Stimulated activated CD8-positive, alpha-beta memory T cell treated with anti-CD3 and anti-CD28 coated beads, Interleukin-12 subunit alpha, Interleukin-12 subunit beta, amount 100 ng/mL, for 24 hours (primary cell): ENCODE measurements around the gene CRHR1.
"Not testable (repeated sequence)": the region's sequence is repeated elsewhere in the genome, so short reads cannot be mapped to it uniquely, and the experiment has no call there.

Experiments used
- DNase-seq: peaks from one replicate; pipeline ENCODE4 v3.0.0-alpha.2; 2020; ENCODE audit errors: extremely low read depth

The CRHR1 gene

GRCh38 chr17:45845376-45846185 lies 61.5 kb downstream of the CRHR1 start:
- DNase-seq: no peak

DNA sequence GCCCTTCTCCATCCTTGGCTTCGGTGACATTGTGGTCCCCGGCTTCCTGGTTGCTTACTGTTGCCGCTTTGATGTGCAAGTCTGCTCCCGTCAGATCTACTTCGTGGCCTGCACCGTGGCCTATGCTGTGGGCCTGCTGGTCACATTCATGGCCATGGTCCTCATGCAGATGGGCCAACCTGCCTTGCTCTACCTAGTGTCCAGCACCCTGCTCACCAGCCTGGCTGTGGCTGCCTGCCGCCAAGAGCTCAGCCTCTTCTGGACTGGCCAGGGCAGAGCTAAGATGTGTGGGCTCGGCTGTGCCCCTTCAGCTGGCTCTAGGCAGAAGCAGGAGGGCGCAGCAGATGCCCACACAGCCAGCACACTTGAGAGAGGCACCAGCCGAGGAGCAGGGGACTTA lies 62.1 kb downstream of the CRHR1 start:
- DNase-seq: no peak

DNA sequence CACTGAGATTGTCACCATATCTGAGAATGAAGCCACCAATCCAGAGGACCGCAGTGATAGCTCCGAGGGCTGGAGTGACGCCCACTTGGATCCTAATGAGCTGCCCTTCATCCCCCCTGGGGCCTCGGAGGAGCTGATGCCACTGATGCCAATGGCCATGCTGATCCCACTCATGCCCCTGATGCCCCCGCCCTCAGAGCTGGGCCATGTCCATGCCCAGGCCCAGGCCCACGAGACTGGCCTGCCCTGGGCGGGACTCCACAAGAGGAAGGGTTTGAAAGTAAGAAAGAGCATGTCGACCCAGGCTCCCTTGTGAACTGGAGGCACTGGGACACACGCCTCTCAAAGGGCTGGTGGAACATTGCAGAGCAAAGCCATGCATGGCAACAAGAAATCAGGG lies 62.5 kb downstream of the CRHR1 start:
- DNase-seq: no peak

DNA sequence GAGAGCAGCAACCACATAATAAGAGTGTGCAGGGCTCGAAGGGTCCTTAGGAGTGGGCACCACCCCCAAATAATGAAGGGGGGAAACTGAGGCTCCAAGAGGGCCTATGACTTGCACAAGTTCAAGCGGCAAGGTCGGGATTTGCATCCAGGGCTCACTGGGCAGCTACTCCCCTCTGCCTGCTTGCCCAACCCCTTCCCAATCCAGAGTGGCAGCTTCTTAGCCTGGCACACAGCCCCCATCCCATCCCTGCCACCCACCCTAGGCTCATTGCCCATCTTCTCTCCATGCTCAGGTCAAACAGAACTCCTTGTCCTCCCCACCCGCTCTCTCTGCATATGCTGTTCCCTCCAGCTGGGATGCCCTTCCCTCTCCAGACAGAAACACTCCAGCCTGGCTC lies 63.0 kb downstream of the CRHR1 start:
- DNase-seq: no peak

- DNase-seq: no peak
These were observed 63.6 kb downstream of the CRHR1 start for GRCh38 chr17:45847747-45848146.

- DNase-seq: no peak
These were observed 64.3 kb downstream of the CRHR1 start for GRCh38 chr17:45848405-45848804.

- DNase-seq: no peak
These were observed 64.9 kb downstream of the CRHR1 start for GRCh38 chr17:45848868-45849535.

GRCh38 chr17:45849536-45849990 lies 65.4 kb downstream of the CRHR1 start:
- no peak for DNase-seq

GRCh38 chr17:45850011-45850410 lies 65.9 kb downstream of the CRHR1 start:
- DNase-seq: no peak

DNA sequence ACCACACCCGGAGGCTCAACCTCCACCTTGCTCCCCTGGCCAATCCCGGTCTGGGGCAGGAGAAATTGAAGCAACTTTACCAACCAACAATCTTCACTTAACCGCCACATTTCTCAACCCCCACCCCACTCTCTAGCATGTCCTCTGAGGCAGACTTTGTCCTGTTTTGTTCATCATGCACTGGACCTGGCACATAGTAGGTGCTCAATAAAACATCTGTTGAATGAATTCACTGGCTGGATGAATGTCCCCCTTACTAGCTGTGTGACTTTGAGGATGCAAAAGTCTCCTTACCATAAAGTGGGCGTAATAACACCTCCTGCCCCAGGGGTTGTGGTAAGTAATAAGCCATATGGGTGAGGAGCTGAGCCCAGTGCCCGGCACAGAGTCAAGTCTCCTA lies 66.3 kb downstream of the CRHR1 start:
- no peak for DNase-seq

- DNase-seq: no peak
These were observed 66.9 kb downstream of the CRHR1 start for GRCh38 chr17:45851022-45851421.

DNA sequence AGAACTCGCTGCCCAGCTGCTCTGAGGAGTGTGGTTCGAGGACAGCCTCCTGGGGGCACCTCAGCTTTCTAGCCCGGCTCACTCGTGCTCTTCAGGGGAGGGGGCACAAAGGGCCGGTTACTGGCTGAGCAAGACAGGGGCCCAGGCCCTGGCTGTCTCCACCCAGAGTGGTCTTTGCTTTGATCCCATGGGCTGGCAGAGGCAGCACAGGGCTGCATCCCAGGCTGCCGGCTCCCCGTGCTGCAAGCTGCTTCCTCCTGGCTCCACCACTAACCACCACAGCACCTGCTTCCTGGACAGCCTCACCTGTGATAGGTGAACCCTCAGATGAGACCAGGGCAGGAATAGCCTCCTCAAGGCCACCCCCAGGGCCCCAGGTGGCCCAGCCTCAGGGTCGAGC lies 67.3 kb downstream of the CRHR1 start:
- no peak for DNase-seq

DNA sequence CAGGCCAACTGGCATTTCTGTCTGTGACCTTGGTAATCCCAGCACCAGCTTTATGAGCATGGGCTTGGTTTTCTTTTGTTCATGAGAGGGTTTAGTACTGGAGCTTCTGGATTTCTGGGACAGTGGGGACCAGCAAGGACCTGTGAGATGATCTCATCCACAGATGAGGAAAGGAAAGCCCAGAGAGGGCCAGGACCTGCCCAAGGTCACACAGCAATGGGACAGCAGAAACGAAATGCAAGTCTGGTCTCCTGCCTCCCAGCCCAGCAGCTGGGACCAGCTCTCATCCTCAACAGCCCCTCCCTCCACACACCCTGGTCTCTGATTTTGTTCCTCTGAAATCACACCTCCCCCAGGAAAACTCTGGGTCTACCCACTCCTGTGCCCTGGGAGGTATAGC lies 67.8 kb downstream of the CRHR1 start:
- no peak for DNase-seq

GRCh38 chr17:45852535-45853297 lies 68.6 kb downstream of the CRHR1 start:
- DNase-seq: no peak

- DNase-seq: no peak
These were observed 70.1 kb downstream of the CRHR1 start for GRCh38 chr17:45854209-45854608.

- DNase-seq: no peak
These were observed 71.7 kb downstream of the CRHR1 start for GRCh38 chr17:45855691-45856336.

DNA sequence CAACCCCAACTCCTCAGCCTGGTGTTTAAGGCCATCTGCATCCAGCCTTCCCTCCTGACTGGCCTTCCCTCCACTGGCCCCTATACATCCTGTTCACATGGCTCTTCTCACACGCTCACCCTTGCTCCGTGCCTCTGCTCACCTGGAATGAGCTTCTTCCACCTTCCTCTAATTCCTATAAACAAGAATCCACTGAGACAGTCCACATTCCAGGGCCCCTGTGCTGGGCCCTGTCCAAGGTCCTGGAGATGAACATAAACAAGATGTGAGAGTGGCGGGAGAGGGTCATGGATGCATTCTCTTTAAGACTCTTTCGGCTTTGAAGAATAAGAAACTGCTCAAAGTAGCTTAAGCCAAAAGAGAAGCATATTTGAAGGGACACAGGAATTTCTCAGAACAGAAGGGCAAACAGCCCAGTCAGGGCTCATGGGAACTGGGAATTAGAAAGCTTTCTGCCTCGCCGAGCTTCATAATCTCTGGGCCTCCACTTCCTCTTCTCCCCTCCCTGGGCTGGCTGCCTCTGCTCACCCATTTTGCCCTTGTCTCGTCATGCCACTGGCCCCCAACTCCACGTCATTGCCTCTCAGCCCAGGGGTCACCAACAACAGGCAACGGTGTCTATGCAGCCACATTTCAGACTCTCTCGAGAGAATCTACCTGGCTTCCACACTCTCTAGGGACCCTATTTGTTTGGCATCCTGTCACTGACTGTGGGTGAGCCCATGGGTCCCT lies 74.0 kb downstream of the CRHR1 start:
- DNase-seq: no peak

DNA sequence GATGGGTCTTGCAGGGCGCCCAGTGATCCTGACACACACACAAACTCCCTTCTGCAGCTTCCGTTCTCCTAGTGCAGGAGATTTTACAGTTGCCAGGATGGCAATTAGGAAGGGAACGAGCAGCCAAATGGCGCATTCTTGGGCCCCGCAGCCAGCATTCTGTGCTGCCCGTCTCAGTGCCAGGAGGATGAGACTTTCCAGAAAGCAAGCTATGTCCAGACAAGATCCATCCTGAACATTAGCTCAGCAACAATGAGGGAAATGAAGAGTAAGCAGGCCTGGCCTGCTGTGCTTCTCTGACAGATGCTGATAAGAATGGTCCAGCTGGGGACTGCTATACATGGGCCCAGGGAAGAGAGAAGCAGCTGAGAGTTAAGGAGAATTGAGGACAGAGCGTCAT lies 77.0 kb downstream of the CRHR1 start:
- no peak for DNase-seq

GRCh38 chr17:45862127-45862526 lies 78.0 kb downstream of the CRHR1 start:
- DNase-seq: not testable (repeated sequence)

DNA sequence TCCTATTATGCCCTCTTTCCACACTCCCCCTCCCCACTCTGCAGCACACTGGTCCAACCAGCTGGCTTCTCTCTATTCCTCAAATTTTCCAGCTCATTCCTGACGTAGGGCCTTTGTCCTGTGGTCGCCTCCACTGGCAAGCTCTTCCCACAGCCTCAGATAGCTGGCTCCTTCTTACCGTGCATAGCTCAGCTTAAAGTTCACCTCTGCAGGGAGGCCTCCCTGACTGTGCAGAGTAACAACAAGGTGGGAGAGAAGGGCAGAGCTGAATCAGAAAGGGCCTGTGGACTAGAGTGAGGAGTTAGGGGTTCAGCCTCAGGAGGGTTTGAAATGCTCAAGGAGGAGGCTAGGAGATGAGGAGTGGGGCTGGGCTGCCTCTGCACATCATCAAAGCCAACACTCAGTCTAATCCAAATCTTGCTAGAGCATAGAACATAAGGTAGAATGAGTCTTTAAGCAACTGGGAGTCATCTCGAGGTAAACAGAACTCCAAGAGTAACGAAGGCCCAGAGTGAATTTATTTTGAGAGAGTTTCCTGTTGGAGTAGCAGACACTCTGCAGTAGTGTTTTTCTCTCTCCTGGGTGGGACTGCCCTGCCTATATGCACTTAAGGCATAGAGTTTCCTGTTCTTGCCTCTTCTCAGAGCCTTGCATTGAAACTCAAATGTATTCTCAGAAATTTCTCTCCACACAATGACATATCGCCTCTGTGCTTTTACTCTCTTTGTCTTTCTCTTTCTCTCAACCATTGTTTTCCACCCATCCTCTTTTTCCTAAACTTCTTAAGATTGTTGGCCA lies 79.9 kb downstream of the CRHR1 start:
- DNase-seq: no peak

DNA sequence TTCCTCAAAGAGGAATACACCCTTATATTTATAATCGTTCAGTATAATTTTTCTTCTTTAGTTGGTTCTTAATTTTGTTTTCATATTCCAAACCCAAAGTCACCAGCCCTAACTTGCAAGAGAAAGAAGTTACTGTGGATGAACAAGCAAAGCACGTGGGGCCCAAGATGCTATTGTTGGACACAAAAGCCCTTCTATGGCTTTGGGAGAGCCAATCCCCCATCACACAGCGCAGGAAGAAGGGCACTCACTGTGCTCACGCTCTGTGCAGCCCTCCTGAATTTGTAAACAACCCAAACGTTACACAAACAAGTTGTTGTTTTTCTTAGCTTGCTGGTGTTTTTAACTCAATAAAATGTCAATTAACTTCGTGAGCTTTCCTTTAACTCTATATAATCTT lies 83.1 kb downstream of the CRHR1 start:
- no peak for DNase-seq
